Smooth muscle cell of the brain vasculature (primary cell): Measurements from ENCODE around the gene DLGAP1.

Experiments used
- DNase-seq: peaks from one replicate; pipeline ENCODE4 v3.0.0-alpha.2; 2012; ENCODE audit warnings: low read depth, low spot score

Gene DLGAP1

GRCh38 chr18:4172196-4173100, 282.7 kb downstream of the DLGAP1 start:
- no peak for DNase-seq

GRCh38 chr18:4157352-4157751, 297.8 kb downstream of the DLGAP1 start:
- DNase-seq, result no peak

- DNase-seq, result no peak
Observed at GRCh38 chr18:4146797-4147196, 308.3 kb downstream of the DLGAP1 start.

- no peak for DNase-seq
Observed at GRCh38 chr18:4144201-4144600, 310.9 kb downstream of the DLGAP1 start.

GRCh38 chr18:4143585-4143984, 311.5 kb downstream of the DLGAP1 start:
- no peak for DNase-seq

GRCh38 chr18:4142876-4143275, 312.2 kb downstream of the DLGAP1 start:
- DNase-seq, result no peak

- no peak for DNase-seq
Observed at GRCh38 chr18:4134700-4135099, 320.4 kb downstream of the DLGAP1 start.

GRCh38 chr18:4130734-4131719, 324.1 kb downstream of the DLGAP1 start:
- DNase-seq, result no peak

- no peak for DNase-seq
Observed at GRCh38 chr18:4126939-4127338, 328.2 kb downstream of the DLGAP1 start.

GRCh38 chr18:4125627-4126230, 329.4 kb downstream of the DLGAP1 start:
- DNase-seq, result no peak

GRCh38 chr18:4125224-4125623, 329.9 kb downstream of the DLGAP1 start:
- no peak for DNase-seq

- no peak for DNase-seq
Observed at GRCh38 chr18:4119813-4120212, 335.3 kb downstream of the DLGAP1 start.

- no peak for DNase-seq
Observed at GRCh38 chr18:4119127-4119648, 335.9 kb downstream of the DLGAP1 start.

GRCh38 chr18:4108016-4108415, 347.1 kb downstream of the DLGAP1 start:
- DNase-seq, result no peak

- no peak for DNase-seq
Observed at GRCh38 chr18:4107049-4107467, 348.0 kb downstream of the DLGAP1 start.

- DNase-seq, result peak; percentile 24
Observed at GRCh38 chr18:4106407-4107033, 348.6 kb downstream of the DLGAP1 start.

GRCh38 chr18:4102901-4103300, 352.2 kb downstream of the DLGAP1 start:
- no peak for DNase-seq

GRCh38 chr18:4101009-4101408, 354.1 kb downstream of the DLGAP1 start:
- DNase-seq, result no peak

- no peak for DNase-seq
Observed at GRCh38 chr18:4096486-4096885, 358.6 kb downstream of the DLGAP1 start.

- DNase-seq, result no peak
Observed at GRCh38 chr18:4093676-4094075, 361.4 kb downstream of the DLGAP1 start.

- DNase-seq, result no peak
Observed at GRCh38 chr18:4084382-4084900, 370.7 kb downstream of the DLGAP1 start.
